Measurements from ENCODE around the gene RSRC1. TPM values are rescaled to one million over a fixed set of nuclear protein-coding genes. Genes with fewer than 3 reads are reported as not detected.

RSRC1 gene
- total RNA-seq, 8 experiments from 2014 or later: 38.3 to 159 (median 45.1) TPM

GRCh38 chr3:158267015-158267414 lies 157.1 kb downstream of the RSRC1 start:
- no peak overlapping the region for H3K27ac ChIP-seq
- WGBS, 10 experiments: 92 to 100% (median 100%) methylated on average over 1 of the region's 1 CpG; no CpG with 5 or more reads in 2 of the 10 experiments
- ATAC-seq (replicated peaks in 6 of 8): no peak
- H3K4me3 ChIP-seq: no peak overlapping the region
- peaks cover 0 to 4% of the 10 kb centered on the region in 2 donors for H3K4me1 ChIP-seq (replicated peaks in 1 of 2)
- in situ Hi-C loops (cut with MboI; ENCODE audit: low pct_unique_long_range_greater_than_20kb in 2 of 9, low sequenced_read_pairs in 9 of 9, unreplicated experiment in 9 of 9): no loop called here

GRCh38 chr3:158269942-158270341 lies 160.1 kb downstream of the RSRC1 start:
- WGBS, 10 experiments: 18 to 100% (median 60%) methylated on average over 2 to 4 of the region's 4 CpGs; no CpG with 5 or more reads in 1 of the 10 experiments
- peak in 3 of 8 experiments; percentile 35 to 62 (median 48) for ATAC-seq (replicated peaks in 6 of 8)
- H3K4me3 ChIP-seq: no peak overlapping the region
- in situ Hi-C loops (cut with MboI; ENCODE audit: low pct_unique_long_range_greater_than_20kb in 2 of 9, low sequenced_read_pairs in 9 of 9, unreplicated experiment in 9 of 9): no loop called here
- no peak overlapping the region for H3K27ac ChIP-seq
- H3K4me1 ChIP-seq (replicated peaks in 1 of 2): peaks cover 0 to 9% of the 10 kb centered on the region in 2 donors

GRCh38 chr3:158272081-158272480 lies 162.2 kb downstream of the RSRC1 start:
- in situ Hi-C loops (cut with MboI; ENCODE audit: low pct_unique_long_range_greater_than_20kb in 2 of 9, low sequenced_read_pairs in 9 of 9, unreplicated experiment in 9 of 9): no loop called here
- no peak for ATAC-seq (replicated peaks in 6 of 8)
- 9 to 76% (median 29%) methylated on average over 3 to 6 of the region's 6 CpGs for WGBS, 10 experiments

GRCh38 chr3:158273656-158274055 lies 163.8 kb downstream of the RSRC1 start:
- H3K4me1 ChIP-seq (replicated peaks in 1 of 2): peaks cover 0 to 9% of the 10 kb centered on the region in 2 donors
- H3K4me3 ChIP-seq: no peak overlapping the region
- H3K27ac ChIP-seq: no peak overlapping the region
- in situ Hi-C loops (cut with MboI; ENCODE audit: low pct_unique_long_range_greater_than_20kb in 2 of 9, low sequenced_read_pairs in 9 of 9, unreplicated experiment in 9 of 9): no loop called here
- no peak for ATAC-seq (replicated peaks in 6 of 8)
- WGBS, 10 experiments: 43 to 100% (median 89%) methylated on average over 1 of the region's 1 CpG; no CpG with 5 or more reads in 1 of the 10 experiments

More at GRCh38 chr3:158272081-158272480, 162.2 kb downstream of the RSRC1 start:
- H3K4me1 ChIP-seq (replicated peaks in 1 of 2): peaks cover 0 to 9% of the 10 kb centered on the region in 2 donors
- no peak overlapping the region for H3K27ac ChIP-seq
- no peak overlapping the region for H3K4me3 ChIP-seq

GRCh38 chr3:158278187-158278586 lies 168.3 kb downstream of the RSRC1 start:
- Histone ChIP-seq H3K4me3 (no peak overlapping the region), H3K27ac (no peak overlapping the region), H3K4me1 (replicated peaks in 1 of 2) (peaks cover 0 to 3% of the 10 kb centered on the region in 2 donors)
- in situ Hi-C loops (cut with MboI; ENCODE audit: low pct_unique_long_range_greater_than_20kb in 2 of 9, low sequenced_read_pairs in 9 of 9, unreplicated experiment in 9 of 9): no loop called here
- WGBS, 10 experiments: 89 to 100% (median 100%) methylated on average over 2 to 3 of the region's 3 CpGs; no CpG with 5 or more reads in 1 of the 10 experiments
- ATAC-seq (replicated peaks in 6 of 8): no peak

GRCh38 chr3:158279609-158280008 lies 169.7 kb downstream of the RSRC1 start:
- ATAC-seq (replicated peaks in 6 of 8): no peak
- Histone ChIP-seq H3K4me1 (replicated peaks in 1 of 2) (peaks cover 0 to 3% of the 10 kb centered on the region in 2 donors), H3K4me3 (no peak overlapping the region), H3K27ac (no peak overlapping the region)
- in situ Hi-C loops (cut with MboI; ENCODE audit: low pct_unique_long_range_greater_than_20kb in 2 of 9, low sequenced_read_pairs in 9 of 9, unreplicated experiment in 9 of 9): no loop called here

- in situ Hi-C loops (cut with MboI; ENCODE audit: low pct_unique_long_range_greater_than_20kb in 2 of 9, low sequenced_read_pairs in 9 of 9, unreplicated experiment in 9 of 9): no loop called here
- ATAC-seq (replicated peaks in 6 of 8): no peak
- Histone ChIP-seq H3K4me1 (replicated peaks in 1 of 2) (no peaks in the 10 kb centered on the region), H3K4me3 (no peak overlapping the region), H3K27ac (no peak overlapping the region)
- WGBS, 10 experiments: 32 to 84% (median 62%) methylated on average over 1 to 2 of the region's 2 CpGs
Observed at GRCh38 chr3:158295771-158296170, 185.9 kb downstream of the RSRC1 start.

- in situ Hi-C loops (cut with MboI; ENCODE audit: low pct_unique_long_range_greater_than_20kb in 2 of 9, low sequenced_read_pairs in 9 of 9, unreplicated experiment in 9 of 9): no loop called here
Observed at GRCh38 chr3:158297940-158298339, 188.1 kb downstream of the RSRC1 start.

GRCh38 chr3:158308236-158308928 lies 198.5 kb downstream of the RSRC1 start:
- Histone ChIP-seq H3K27ac (no peak overlapping the region), H3K4me1 (replicated peaks in 1 of 2) (peaks cover 2 to 3% of the 10 kb centered on the region in 2 donors), H3K4me3 (no peak overlapping the region)
- 76 to 100% (median 89%) methylated on average over 1 to 8 of the region's 8 CpGs for WGBS, 10 experiments
- in situ Hi-C loops (cut with MboI; ENCODE audit: low pct_unique_long_range_greater_than_20kb in 2 of 9, low sequenced_read_pairs in 9 of 9, unreplicated experiment in 9 of 9): loop anchor here in 3 of 9 experiments (25.0 kb wide), 2 partner anchors 196 to 696 kb away; partner anchors contain the start of genes RSRC1 (in 1 of the 3) and SHOX2 (in 1 of the 3)
- peak in 5 of 8 experiments; percentile 25 to 73 (median 66) for ATAC-seq (replicated peaks in 6 of 8)

More at GRCh38 chr3:158297940-158298339, 188.1 kb downstream of the RSRC1 start:
- Histone ChIP-seq H3K27ac (no peak overlapping the region), H3K4me1 (replicated peaks in 1 of 2) (no peaks in the 10 kb centered on the region), H3K4me3 (no peak overlapping the region)
- peak in 2 of 8 experiments; percentile 62 to 66 for ATAC-seq (replicated peaks in 6 of 8)

GRCh38 chr3:158312560-158313141 lies 202.8 kb downstream of the RSRC1 start:
- ATAC-seq (replicated peaks in 6 of 8): no peak
- Histone ChIP-seq H3K27ac (no peak overlapping the region), H3K4me3 (no peak overlapping the region), H3K4me1 (replicated peaks in 1 of 2) (peaks cover 0 to 3% of the 10 kb centered on the region in 2 donors)
- in situ Hi-C loops (cut with MboI; ENCODE audit: low pct_unique_long_range_greater_than_20kb in 2 of 9, low sequenced_read_pairs in 9 of 9, unreplicated experiment in 9 of 9): loop anchor here in 3 of 9 experiments (25.0 kb wide), 2 partner anchors 200 to 700 kb away; partner anchors contain the start of genes RSRC1 (in 1 of the 3) and SHOX2 (in 1 of the 3)

GRCh38 chr3:158313338-158313927 lies 203.5 kb downstream of the RSRC1 start:
- 6 to 48% (median 22%) methylated on average over 2 to 3 of the region's 3 CpGs for WGBS, 10 experiments
- H3K4me3 ChIP-seq: no peak overlapping the region
- peak in 5 of 8 experiments; percentile 52 to 70 (median 55) for ATAC-seq (replicated peaks in 6 of 8)
- in situ Hi-C loops (cut with MboI; ENCODE audit: low pct_unique_long_range_greater_than_20kb in 2 of 9, low sequenced_read_pairs in 9 of 9, unreplicated experiment in 9 of 9): loop anchor here in 3 of 9 experiments (25.0 kb wide), 2 partner anchors 201 to 701 kb away; partner anchors contain the start of genes RSRC1 (in 1 of the 3) and SHOX2 (in 1 of the 3)
- H3K27ac ChIP-seq: no peak overlapping the region
- H3K4me1 ChIP-seq (replicated peaks in 1 of 2): peaks cover 0 to 3% of the 10 kb centered on the region in 2 donors

- 92 to 100% (median 99%) methylated on average over 1 to 6 of the region's 6 CpGs for WGBS, 10 experiments
- no peak overlapping the region for H3K27ac ChIP-seq
- H3K4me1 ChIP-seq (replicated peaks in 1 of 2): peaks cover 0 to 3% of the 10 kb centered on the region in 2 donors
- no peak overlapping the region for H3K4me3 ChIP-seq
- in situ Hi-C loops (cut with MboI; ENCODE audit: low pct_unique_long_range_greater_than_20kb in 2 of 9, low sequenced_read_pairs in 9 of 9, unreplicated experiment in 9 of 9): loop anchor here in 3 of 9 experiments (25.0 kb wide), 2 partner anchors 202 to 702 kb away; partner anchors contain the start of genes RSRC1 (in 1 of the 3) and SHOX2 (in 1 of the 3)
- peak in 1 of 8 experiments; percentile 24 for ATAC-seq (replicated peaks in 6 of 8)
Observed at GRCh38 chr3:158314426-158315357, 204.8 kb downstream of the RSRC1 start.

All from motor neuron (in vitro differentiated cells).